ENCODE results near the gene UQCRH. TPM values are rescaled to one million over a fixed set of nuclear protein-coding genes. Genes with fewer than 3 reads are reported as not detected.
"Not testable (repeated sequence)": the region's sequence is repeated elsewhere in the genome, so short reads cannot be mapped to it uniquely, and the experiment has no call there.

UQCRH gene
- polyA plus RNA-seq, 4 donors = 294 to 1,100 (median 915) TPM

DNA sequence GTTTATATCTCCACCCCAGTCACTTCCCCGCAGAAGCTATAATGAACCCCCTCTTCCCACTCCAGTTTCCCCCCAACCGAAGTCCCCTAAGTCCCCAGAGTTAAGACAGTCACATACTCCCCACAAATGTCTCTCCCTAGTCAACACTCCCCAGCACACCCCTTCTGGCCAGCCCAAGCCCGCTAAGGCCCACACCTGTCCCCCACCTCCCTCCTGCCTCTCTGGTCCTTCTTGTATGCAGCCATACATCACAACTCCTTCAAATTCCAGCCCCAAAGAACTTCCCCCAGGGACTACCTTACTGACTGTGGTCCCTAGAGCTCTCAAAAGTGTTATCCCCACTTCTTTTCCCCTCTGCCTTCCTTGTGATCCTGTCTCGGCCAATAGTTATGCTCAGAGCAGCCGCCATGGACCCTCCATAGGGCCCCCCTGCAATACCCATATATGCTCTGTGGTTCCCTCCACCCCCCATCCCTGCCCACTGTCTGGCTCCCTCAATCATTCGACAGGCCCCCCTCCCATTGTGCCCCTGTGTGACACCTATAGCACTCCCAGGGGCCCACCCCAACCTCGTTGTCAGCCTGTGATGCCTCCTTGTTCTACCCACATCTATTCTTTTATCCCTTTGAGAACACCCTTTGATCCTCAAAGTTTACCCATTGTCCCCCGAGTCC is 39.3 kb downstream of the UQCRH start:
- no peak for DNase-seq
- no peaks in the 10 kb centered on the region for H3K9me3 ChIP-seq (ENCODE audit: control insufficient read depth in 2 of 2, insufficient read depth in 1 of 2, low read depth in 1 of 2, low read length in 1 of 2)
- peaks cover 2 to 51% (median 6%) of the 10 kb centered on the region in 3 donors for H3K4me1 ChIP-seq (ENCODE audit: control insufficient read depth in 3 of 3, insufficient read depth in 2 of 3, low read depth in 1 of 3, low read length in 2 of 3)
- H3K27ac ChIP-seq (ENCODE audit: low read depth in 1 of 3, low read length in 2 of 3) = peak overlapping the region in 1 of 3 donors; percentile 39
- 76 to 89% (median 77%) methylated on average over 8 of the region's 8 CpGs for WGBS, 3 donors
- H3K36me3 ChIP-seq (ENCODE audit: control insufficient read depth in 3 of 3, insufficient read depth in 2 of 3, low read depth in 1 of 3, low read length in 3 of 3) = peaks cover 0 to 50% (median 3%) of the 10 kb centered on the region in 3 donors
- no peaks in the 10 kb centered on the region for H3K27me3 ChIP-seq (ENCODE audit: control insufficient read depth in 3 of 3, insufficient read depth in 3 of 3, low read length in 3 of 3)
- no peak for FAIRE-seq
- H3K4me3 ChIP-seq (ENCODE audit: low read depth in 1 of 3, low read length in 3 of 3) = no peak overlapping the region

- H3K27me3 ChIP-seq (ENCODE audit: control insufficient read depth in 3 of 3, insufficient read depth in 3 of 3, low read length in 3 of 3) = no peaks in the 10 kb centered on the region
- H3K36me3 ChIP-seq (ENCODE audit: control insufficient read depth in 3 of 3, insufficient read depth in 2 of 3, low read depth in 1 of 3, low read length in 3 of 3) = peaks cover 0 to 55% (median 3%) of the 10 kb centered on the region in 3 donors
- 87 to 91% (median 90%) methylated on average over 4 of the region's 4 CpGs for WGBS, 3 donors
- no peak overlapping the region for H3K4me3 ChIP-seq (ENCODE audit: low read depth in 1 of 3, low read length in 3 of 3)
- no peak for FAIRE-seq
- peaks cover 2 to 51% (median 6%) of the 10 kb centered on the region in 3 donors for H3K4me1 ChIP-seq (ENCODE audit: control insufficient read depth in 3 of 3, insufficient read depth in 2 of 3, low read depth in 1 of 3, low read length in 2 of 3)
- no peaks in the 10 kb centered on the region for H3K9me3 ChIP-seq (ENCODE audit: control insufficient read depth in 2 of 2, insufficient read depth in 1 of 2, low read depth in 1 of 2, low read length in 1 of 2)
- DNase-seq = peak in 1 of 2 donors; percentile 48
- peak overlapping the region in 1 of 3 donors; percentile 39 for H3K27ac ChIP-seq (ENCODE audit: low read depth in 1 of 3, low read length in 2 of 3)
These were observed 39.8 kb downstream of the UQCRH start for GRCh38 chr1:46343351-46343695.

- Histone ChIP-seq H3K27me3 (ENCODE audit: control insufficient read depth in 3 of 3, insufficient read depth in 3 of 3, low read length in 3 of 3) (no peaks in the 10 kb centered on the region), H3K9me3 (ENCODE audit: control insufficient read depth in 2 of 2, insufficient read depth in 1 of 2, low read depth in 1 of 2, low read length in 1 of 2) (no peaks in the 10 kb centered on the region), H3K36me3 (ENCODE audit: control insufficient read depth in 3 of 3, insufficient read depth in 2 of 3, low read depth in 1 of 3, low read length in 3 of 3) (peaks cover 0 to 58% (median 3%) of the 10 kb centered on the region in 3 donors), H3K4me1 (ENCODE audit: control insufficient read depth in 3 of 3, insufficient read depth in 2 of 3, low read depth in 1 of 3, low read length in 2 of 3) (peaks cover 2 to 51% (median 6%) of the 10 kb centered on the region in 3 donors), H3K4me3 (ENCODE audit: low read depth in 1 of 3, low read length in 3 of 3) (no peak overlapping the region), H3K27ac (ENCODE audit: low read depth in 1 of 3, low read length in 2 of 3) (peak overlapping the region in 1 of 3 donors; percentile 39)
- FAIRE-seq (no peak), DNase-seq (no peak)
- WGBS, 3 donors = 79 to 94% (median 80%) methylated on average over 4 of the region's 4 CpGs
These were observed 40.2 kb downstream of the UQCRH start for GRCh38 chr1:46343705-46344104.

GRCh38 chr1:46344481-46344880 is 41.0 kb downstream of the UQCRH start:
- Histone ChIP-seq H3K4me3 (ENCODE audit: low read depth in 1 of 3, low read length in 3 of 3) (no peak overlapping the region), H3K36me3 (ENCODE audit: control insufficient read depth in 3 of 3, insufficient read depth in 2 of 3, low read depth in 1 of 3, low read length in 3 of 3) (peaks cover 0 to 66% (median 5%) of the 10 kb centered on the region in 3 donors), H3K9me3 (ENCODE audit: control insufficient read depth in 2 of 2, insufficient read depth in 1 of 2, low read depth in 1 of 2, low read length in 1 of 2) (no peaks in the 10 kb centered on the region), H3K4me1 (ENCODE audit: control insufficient read depth in 3 of 3, insufficient read depth in 2 of 3, low read depth in 1 of 3, low read length in 2 of 3) (peaks cover under 1 to 48% (median 5%) of the 10 kb centered on the region in 3 donors), H3K27ac (ENCODE audit: low read depth in 1 of 3, low read length in 2 of 3) (no peak overlapping the region), H3K27me3 (ENCODE audit: control insufficient read depth in 3 of 3, insufficient read depth in 3 of 3, low read length in 3 of 3) (no peaks in the 10 kb centered on the region)
- 84 to 90% (median 87%) methylated on average over 3 of the region's 3 CpGs for WGBS, 3 donors
- FAIRE-seq (no peak), DNase-seq (no peak)

DNA sequence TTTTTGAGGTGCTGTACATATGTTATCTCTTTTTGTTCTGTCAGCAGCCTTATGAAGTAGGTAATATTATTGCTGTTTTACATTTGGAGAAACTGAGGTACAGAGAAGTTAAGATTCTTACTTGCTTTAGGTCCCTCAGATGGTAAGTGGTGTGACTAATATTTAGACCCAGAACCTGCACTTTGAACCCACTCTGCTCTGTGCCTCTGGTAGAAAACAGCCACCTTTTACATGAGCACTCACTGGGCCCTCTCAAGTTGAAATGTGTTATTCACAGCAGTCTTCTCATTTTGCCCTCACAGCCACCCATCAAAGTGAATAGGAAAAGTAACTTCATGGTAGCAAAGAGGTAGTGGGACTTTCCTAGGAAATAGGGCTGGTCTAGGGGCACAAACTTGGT is 41.8 kb downstream of the UQCRH start:
- FAIRE-seq (no peak), DNase-seq (peak; percentile 31 to 51)
- Histone ChIP-seq H3K27ac (ENCODE audit: low read depth in 1 of 3, low read length in 2 of 3) (peak overlapping the region in 1 of 3 donors; percentile 51), H3K4me1 (ENCODE audit: control insufficient read depth in 3 of 3, insufficient read depth in 2 of 3, low read depth in 1 of 3, low read length in 2 of 3) (peaks cover 0 to 46% (median 4%) of the 10 kb centered on the region in 3 donors), H3K27me3 (ENCODE audit: control insufficient read depth in 3 of 3, insufficient read depth in 3 of 3, low read length in 3 of 3) (no peaks in the 10 kb centered on the region), H3K9me3 (ENCODE audit: control insufficient read depth in 2 of 2, insufficient read depth in 1 of 2, low read depth in 1 of 2, low read length in 1 of 2) (no peaks in the 10 kb centered on the region), H3K36me3 (ENCODE audit: control insufficient read depth in 3 of 3, insufficient read depth in 2 of 3, low read depth in 1 of 3, low read length in 3 of 3) (peaks cover 0 to 72% (median 7%) of the 10 kb centered on the region in 3 donors), H3K4me3 (ENCODE audit: low read depth in 1 of 3, low read length in 3 of 3) (no peak overlapping the region)

DNA sequence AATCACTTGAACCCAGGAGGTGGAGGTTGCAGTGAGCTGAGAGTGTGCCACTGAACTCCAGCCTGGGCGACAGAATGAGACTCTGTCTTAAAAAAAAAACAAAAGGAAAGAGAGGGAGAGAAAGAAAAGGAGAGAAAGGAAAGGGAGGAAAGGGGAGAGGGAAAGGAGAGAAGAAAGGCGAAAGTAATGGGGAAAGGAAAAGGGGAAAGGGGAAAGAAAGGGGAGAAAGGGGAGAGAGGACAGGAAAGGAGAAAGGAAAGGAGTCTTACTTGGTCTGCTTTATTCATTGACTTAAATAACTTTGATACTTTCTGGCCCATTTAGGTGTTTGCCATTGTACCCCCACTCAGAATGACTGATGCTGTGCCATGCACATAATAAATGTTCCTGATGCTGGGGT is 48.9 kb downstream of the UQCRH start:
- no peak for FAIRE-seq
- H3K27me3 ChIP-seq (ENCODE audit: control insufficient read depth in 3 of 3, insufficient read depth in 3 of 3, low read length in 3 of 3) = no peaks in the 10 kb centered on the region
- peaks cover 8 to 68% (median 11%) of the 10 kb centered on the region in 3 donors for H3K36me3 ChIP-seq (ENCODE audit: control insufficient read depth in 3 of 3, insufficient read depth in 2 of 3, low read depth in 1 of 3, low read length in 3 of 3)
- 82 to 96% (median 89%) methylated on average over 2 of the region's 2 CpGs for WGBS, 3 donors
- H3K4me3 ChIP-seq (ENCODE audit: low read depth in 1 of 3, low read length in 3 of 3) = no peak overlapping the region
- H3K9me3 ChIP-seq (ENCODE audit: control insufficient read depth in 2 of 2, insufficient read depth in 1 of 2, low read depth in 1 of 2, low read length in 1 of 2) = no peaks in the 10 kb centered on the region
- H3K4me1 ChIP-seq (ENCODE audit: control insufficient read depth in 3 of 3, insufficient read depth in 2 of 3, low read depth in 1 of 3, low read length in 2 of 3) = peaks cover 0 to 2% (median 0%) of the 10 kb centered on the region in 3 donors
- no peak overlapping the region for H3K27ac ChIP-seq (ENCODE audit: low read depth in 1 of 3, low read length in 2 of 3)
- no peak for DNase-seq

- peaks cover 11 to 63% (median 14%) of the 10 kb centered on the region in 3 donors for H3K36me3 ChIP-seq (ENCODE audit: control insufficient read depth in 3 of 3, insufficient read depth in 2 of 3, low read depth in 1 of 3, low read length in 3 of 3)
- FAIRE-seq; H3K4me1 ChIP-seq (ENCODE audit: control insufficient read depth in 3 of 3, insufficient read depth in 2 of 3, low read depth in 1 of 3, low read length in 2 of 3); DNase-seq; H3K27ac ChIP-seq (ENCODE audit: low read depth in 1 of 3, low read length in 2 of 3); H3K9me3 ChIP-seq (ENCODE audit: control insufficient read depth in 2 of 2, insufficient read depth in 1 of 2, low read depth in 1 of 2, low read length in 1 of 2); H3K27me3 ChIP-seq (ENCODE audit: control insufficient read depth in 3 of 3, insufficient read depth in 3 of 3, low read length in 3 of 3); H3K4me3 ChIP-seq (ENCODE audit: low read depth in 1 of 3, low read length in 3 of 3): not testable (repeated sequence)
- 86 to 97% (median 89%) methylated on average over 5 of the region's 5 CpGs for WGBS, 3 donors
These were observed 52.4 kb downstream of the UQCRH start for GRCh38 chr1:46355920-46356319.

DNA sequence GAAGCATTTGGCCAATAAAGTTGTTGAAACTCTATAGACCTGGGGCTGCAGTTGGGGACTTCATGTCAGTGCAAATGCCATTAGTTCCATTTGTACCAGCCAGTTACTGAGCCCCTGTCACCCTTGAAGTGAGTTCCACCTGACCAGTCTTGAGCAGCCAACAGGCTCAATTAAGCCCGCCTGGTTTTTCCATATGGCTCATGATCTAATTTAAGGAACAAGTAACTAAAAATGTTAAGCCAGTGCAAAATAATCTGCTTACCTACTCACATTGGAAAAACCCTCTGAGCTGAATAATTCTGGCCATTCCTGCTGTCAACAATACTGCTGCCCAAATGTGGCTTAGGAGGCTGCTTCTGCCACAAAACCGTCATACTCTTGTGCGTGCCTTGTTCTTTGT is 58.7 kb downstream of the UQCRH start:
- H3K4me3 ChIP-seq (ENCODE audit: low read depth in 1 of 3, low read length in 3 of 3) = no peak overlapping the region
- H3K27me3 ChIP-seq (ENCODE audit: control insufficient read depth in 3 of 3, insufficient read depth in 3 of 3, low read length in 3 of 3) = no peaks in the 10 kb centered on the region
- H3K9me3 ChIP-seq (ENCODE audit: control insufficient read depth in 2 of 2, insufficient read depth in 1 of 2, low read depth in 1 of 2, low read length in 1 of 2) = no peaks in the 10 kb centered on the region
- no peak overlapping the region for H3K27ac ChIP-seq (ENCODE audit: low read depth in 1 of 3, low read length in 2 of 3)
- peaks cover 16 to 54% (median 19%) of the 10 kb centered on the region in 3 donors for H3K36me3 ChIP-seq (ENCODE audit: control insufficient read depth in 3 of 3, insufficient read depth in 2 of 3, low read depth in 1 of 3, low read length in 3 of 3)
- no peak for FAIRE-seq
- DNase-seq = no peak
- 90 to 94% (median 92%) methylated on average over 3 of the region's 3 CpGs for WGBS, 3 donors
- H3K4me1 ChIP-seq (ENCODE audit: control insufficient read depth in 3 of 3, insufficient read depth in 2 of 3, low read depth in 1 of 3, low read length in 2 of 3) = no peaks in the 10 kb centered on the region

- FAIRE-seq (no peak), DNase-seq (no peak)
- Histone ChIP-seq H3K9me3 (ENCODE audit: control insufficient read depth in 2 of 2, insufficient read depth in 1 of 2, low read depth in 1 of 2, low read length in 1 of 2) (no peaks in the 10 kb centered on the region), H3K4me3 (ENCODE audit: low read depth in 1 of 3, low read length in 3 of 3) (no peak overlapping the region), H3K4me1 (ENCODE audit: control insufficient read depth in 3 of 3, insufficient read depth in 2 of 3, low read depth in 1 of 3, low read length in 2 of 3) (no peaks in the 10 kb centered on the region), H3K36me3 (ENCODE audit: control insufficient read depth in 3 of 3, insufficient read depth in 2 of 3, low read depth in 1 of 3, low read length in 3 of 3) (peaks cover 16 to 55% (median 21%) of the 10 kb centered on the region in 3 donors), H3K27ac (ENCODE audit: low read depth in 1 of 3, low read length in 2 of 3) (no peak overlapping the region), H3K27me3 (ENCODE audit: control insufficient read depth in 3 of 3, insufficient read depth in 3 of 3, low read length in 3 of 3) (no peaks in the 10 kb centered on the region)
- WGBS, 3 donors = 94 to 97% (median 96%) methylated on average over 5 of the region's 5 CpGs
These were observed 59.6 kb downstream of the UQCRH start for GRCh38 chr1:46363121-46363520.
